A673 (cell line): ENCODE data around the gene ZDHHC11.
"Not testable (repeated sequence)": the region's sequence is repeated elsewhere in the genome, so short reads cannot be mapped to it uniquely, and the experiment has no call there.

Experiments
- CTCF ChIP-seq: fragments of 300-800, 200-600 bp; sonication (generic); conservative IDR thresholded peaks from 2 replicates; pipeline ENCODE4 v1.5.1; 2017; ENCODE audit warnings: low read depth, mild to moderate bottlenecking, antibody characterized with exemption, low read length, moderate library complexity, mixed read lengths
- EZH2 ChIP-seq: fragments of 200-600 bp; sonication (generic); IDR thresholded peaks from 2 replicates; pipeline ENCODE4 v1.6.1; 2017; ENCODE audit warnings: borderline replicate concordance, low read depth, mild to moderate bottlenecking, mixed read lengths, antibody characterized with exemption, low read length; ENCODE audit not compliant: poor library complexity, severe bottlenecking

- not testable (repeated sequence) for TF ChIP-seq CTCF, EZH2
These were observed 68.4 kb downstream of the ZDHHC11 start for GRCh38 chr5:782356-782755.
